ENCODE results near the gene APOL4.
"Not testable (repeated sequence)": the region's sequence is repeated elsewhere in the genome, so short reads cannot be mapped to it uniquely, and the experiment has no call there.

APOL4 gene

DNA sequence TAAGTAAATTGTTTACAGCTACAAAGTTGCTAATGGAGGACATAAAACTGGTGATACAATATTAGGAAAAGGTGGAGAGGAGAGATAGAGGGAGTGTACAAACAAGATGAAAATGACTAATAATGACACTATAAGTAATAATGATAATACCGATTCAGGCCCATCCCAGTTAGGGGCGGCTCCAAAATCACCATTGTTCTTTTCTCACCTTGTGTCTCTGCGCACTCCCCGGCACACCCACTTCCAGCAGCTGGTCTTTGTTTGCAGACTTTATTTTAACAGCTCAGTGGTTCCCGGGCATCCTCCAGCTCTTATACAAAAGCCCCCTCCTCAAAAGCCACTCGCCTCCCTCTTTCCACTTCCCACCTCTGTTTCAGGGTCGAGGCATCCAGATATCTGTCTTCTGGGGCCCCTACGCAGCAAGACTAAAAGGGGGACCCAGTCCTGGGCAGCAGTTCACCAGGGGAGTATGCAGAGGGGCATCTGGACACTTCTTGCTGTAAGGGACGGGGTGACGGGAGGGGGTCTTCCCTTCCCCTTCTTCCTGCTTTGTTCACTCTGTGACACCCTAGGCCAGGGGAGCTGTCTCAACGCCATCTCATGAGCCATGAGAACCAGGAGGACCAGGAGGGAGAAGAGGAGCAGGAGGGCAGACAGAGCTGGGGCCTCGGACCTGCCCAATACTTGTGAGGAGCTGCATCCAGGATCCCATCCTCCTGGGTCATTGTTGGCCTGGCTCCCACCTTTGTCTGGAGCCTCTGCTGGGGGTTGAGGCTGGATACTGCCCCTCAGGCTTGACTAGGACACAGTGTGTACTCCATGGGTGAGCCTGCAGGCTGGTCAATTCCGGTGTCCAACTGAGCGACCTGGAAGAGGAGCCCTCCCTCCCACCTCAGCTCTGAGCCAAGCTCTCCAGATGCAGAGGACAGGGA is 35.0 kb upstream of the APOL4 start:
- H3K4me3 ChIP-seq (ENCODE audit: low read length) = no peak overlapping the region

DNA sequence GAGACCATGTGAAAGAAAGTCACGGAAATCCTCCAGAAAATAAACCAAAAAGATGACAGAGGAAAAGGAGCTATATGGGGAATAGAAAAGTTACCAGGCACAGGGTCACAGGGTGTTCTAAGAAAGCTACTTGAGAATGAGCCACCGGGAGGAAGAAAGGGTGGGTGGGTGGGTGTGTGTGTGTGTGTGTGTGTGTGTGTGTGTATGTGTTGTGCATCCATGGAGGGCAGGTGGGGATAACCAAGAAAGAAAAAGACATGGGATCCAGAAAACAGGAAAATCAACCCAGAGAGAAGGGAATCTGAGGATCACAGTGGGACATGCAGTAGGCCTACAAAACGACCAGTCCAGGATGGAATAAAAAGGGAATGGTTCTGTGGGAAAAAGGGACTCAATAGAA is 34.0 kb upstream of the APOL4 start:
- no peak overlapping the region for H3K4me3 ChIP-seq (ENCODE audit: low read length)
- TF ChIP-seq ZNF274 (IDR thresholded peaks at IDR 0.05; ENCODE audit: low read depth, low read length) = no peak

More for the DNA sequence above, 35.0 kb upstream of the APOL4 start:
- no peak for TF ChIP-seq ZNF274 (IDR thresholded peaks at IDR 0.05; ENCODE audit: low read depth, low read length)

DNA sequence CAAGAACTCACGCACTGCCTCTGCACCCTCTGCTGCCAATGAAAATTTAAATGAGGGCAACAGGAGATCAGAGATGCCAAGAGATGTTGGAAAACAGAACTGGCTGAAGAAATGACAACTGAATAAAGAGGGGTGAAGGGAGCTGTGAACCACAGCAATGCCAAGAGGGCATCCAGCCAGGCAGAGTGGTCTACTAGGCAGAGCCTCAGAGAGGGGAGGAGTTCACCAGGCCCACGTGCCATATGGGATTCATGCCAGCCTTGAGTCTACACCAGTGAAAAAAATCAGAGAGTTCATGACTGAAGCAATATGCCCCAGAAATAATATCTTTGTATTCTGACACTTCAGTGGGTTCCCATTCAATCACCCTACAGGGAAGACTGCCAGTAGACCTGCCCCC is 33.3 kb upstream of the APOL4 start:
- no peak for TF ChIP-seq ZNF274 (IDR thresholded peaks at IDR 0.05; ENCODE audit: low read depth, low read length)
- no peak overlapping the region for H3K4me3 ChIP-seq (ENCODE audit: low read length)

DNA sequence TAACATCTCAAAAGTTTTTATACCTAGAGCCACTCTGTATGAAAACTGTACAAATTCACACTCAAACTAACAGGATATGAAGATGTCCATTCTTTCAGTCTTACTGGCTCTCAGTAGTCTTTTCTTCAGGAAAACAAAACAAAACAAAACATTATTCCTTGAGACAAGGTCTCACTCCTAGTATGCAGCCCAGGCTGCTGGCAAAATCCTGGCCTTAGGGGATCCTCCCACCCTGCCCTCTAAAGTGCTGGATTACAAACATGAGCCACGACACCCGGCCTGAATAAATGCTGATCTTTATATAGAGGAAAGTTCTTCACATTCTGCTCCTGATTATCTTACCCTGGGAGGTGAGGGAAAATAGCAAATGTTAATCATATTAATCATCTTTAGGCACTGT is 32.6 kb upstream of the APOL4 start:
- no peak for TF ChIP-seq ZNF274 (IDR thresholded peaks at IDR 0.05; ENCODE audit: low read depth, low read length)
- H3K4me3 ChIP-seq (ENCODE audit: low read length) = no peak overlapping the region

DNA sequence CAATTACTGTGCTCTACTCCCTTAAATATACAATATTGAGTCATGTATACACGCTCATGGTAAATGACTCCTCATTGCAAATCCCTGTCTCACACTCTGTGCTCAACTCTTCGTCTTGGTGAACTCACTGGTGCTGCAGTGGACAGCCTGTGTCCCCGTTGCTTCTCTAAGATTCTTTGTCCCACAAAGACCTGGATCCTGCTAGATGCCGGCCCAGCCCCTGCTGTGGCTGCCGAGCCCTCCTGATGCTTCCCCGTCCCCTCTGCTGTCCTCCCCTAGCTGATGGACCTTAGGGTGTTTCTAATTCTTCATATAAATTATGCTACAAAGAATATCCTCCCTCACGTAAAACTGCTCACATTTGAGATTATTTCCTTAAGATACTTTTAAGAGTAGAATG is 32.2 kb upstream of the APOL4 start:
- TF ChIP-seq ZNF274 (IDR thresholded peaks at IDR 0.05; ENCODE audit: low read depth, low read length) = no peak
- H3K4me3 ChIP-seq (ENCODE audit: low read length) = no peak overlapping the region

DNA sequence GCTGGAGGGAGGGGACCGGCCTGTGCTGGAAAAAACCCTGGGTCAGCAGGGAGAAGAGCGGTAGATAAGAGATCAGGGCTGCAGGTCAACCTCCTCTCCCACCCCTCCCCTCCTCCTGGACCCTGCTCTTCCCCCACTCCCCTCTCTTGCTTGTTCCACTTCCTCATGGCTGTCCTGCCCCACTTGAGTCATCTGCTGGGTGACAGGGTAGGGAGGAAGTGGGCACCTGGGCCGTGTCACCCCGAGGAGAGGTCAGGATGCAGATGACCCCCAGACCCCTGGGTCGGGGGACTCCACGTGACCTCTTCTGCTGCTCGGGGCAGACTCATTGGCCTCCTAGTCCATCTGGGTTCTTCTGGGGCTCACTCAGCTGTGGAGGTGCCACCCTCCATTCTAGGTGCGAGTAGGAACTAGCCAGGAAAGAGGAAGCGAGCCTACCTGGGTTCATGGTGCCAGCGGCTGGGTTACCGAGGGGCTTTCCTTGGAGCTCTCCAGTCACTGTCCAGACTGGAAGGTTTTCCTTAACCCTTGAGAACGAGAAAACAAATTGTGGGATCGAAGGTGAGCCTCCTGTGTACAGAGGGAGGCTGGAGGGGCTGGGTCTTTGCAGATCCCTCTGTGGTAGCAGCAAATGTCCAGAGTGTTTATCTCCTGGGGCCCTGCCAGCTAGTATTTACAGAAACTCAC is 31.2 kb upstream of the APOL4 start:
- no peak overlapping the region for H3K4me3 ChIP-seq (ENCODE audit: low read length)
- no peak for TF ChIP-seq ZNF274 (IDR thresholded peaks at IDR 0.05; ENCODE audit: low read depth, low read length)

DNA sequence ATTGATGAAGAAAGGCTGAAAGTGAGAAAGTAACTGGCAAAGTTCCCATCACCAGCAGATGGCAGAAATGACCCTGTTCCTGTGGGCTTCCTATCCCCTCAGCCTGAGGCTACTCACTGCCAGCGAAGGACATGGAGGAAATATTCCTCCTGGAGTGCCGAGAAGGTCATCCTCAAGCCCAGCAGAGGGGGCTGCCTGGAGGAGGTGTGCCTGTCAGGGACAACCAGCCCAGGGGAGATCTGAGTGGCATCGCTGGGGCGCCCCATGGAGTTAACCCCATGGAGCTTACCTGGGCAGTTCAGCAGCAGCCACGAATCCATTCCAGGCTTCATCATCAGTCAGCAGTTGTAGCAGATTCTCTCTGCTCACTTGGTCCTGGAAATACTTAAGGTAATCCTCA is 29.4 kb upstream of the APOL4 start:
- H3K4me3 ChIP-seq (ENCODE audit: low read length) = not testable (repeated sequence)

DNA sequence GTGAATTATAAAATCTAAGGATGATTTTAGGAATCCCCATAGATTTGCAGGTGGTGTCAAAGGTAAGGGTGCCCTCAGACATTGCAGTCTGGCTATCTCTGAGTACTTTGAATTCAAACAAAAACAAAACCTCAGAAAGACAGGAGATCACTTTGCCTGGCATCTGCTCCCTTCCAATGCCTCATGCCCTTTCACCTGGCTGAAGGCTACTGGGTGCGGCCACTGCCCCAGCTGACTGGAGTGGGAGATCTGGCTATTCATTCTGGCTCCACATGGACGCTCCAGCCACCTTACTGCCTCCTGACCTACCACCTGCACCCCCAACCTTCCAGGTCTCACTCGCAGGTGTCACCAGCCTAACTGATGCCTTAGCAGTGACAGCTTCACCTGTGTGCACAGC is 28.0 kb upstream of the APOL4 start:
- H3K4me3 ChIP-seq (ENCODE audit: low read length) = not testable (repeated sequence)

DNA sequence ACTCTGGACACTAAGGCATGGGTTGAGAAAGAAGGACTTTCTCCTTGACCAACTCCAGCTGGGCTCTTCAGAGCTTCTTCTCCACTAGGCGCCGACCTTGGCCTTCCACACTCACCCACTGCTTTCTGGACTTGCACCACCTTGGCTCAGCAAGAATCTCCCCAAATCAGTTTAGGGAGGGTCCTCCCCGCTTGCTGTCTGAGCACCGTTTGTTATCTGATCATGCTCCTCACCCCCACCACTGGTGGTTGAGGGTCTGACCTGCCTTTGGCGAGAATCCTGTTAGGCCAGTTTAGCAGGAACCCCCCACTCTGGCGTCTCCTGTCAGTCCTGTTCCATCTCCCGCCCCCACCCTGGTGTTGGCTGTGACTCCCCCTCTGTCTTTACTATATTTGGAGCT is 27.3 kb upstream of the APOL4 start:
- no peak overlapping the region for H3K4me3 ChIP-seq (ENCODE audit: low read length)
- TF ChIP-seq ZNF274 (IDR thresholded peaks at IDR 0.05; ENCODE audit: low read depth, low read length) = no peak

DNA sequence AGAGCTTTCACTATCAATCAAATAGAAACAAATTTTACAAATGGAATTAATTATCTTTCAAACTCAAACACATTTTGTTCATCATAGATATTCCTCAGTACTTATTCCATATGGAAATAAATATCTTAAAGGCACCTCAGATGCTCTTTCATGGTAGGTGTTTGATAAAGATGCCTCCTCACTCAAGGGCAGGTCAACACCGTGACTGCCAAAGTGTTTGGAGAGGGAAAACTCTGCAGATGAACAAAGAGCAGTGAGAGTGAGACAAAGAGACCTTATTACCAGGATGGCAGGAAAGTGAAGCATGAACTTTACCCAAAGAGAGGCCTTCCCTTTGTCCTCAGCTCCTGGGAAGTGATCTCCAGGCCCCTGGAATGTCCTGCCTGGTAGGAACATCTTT is 26.8 kb upstream of the APOL4 start:
- not testable (repeated sequence) for H3K4me3 ChIP-seq (ENCODE audit: low read length)

DNA sequence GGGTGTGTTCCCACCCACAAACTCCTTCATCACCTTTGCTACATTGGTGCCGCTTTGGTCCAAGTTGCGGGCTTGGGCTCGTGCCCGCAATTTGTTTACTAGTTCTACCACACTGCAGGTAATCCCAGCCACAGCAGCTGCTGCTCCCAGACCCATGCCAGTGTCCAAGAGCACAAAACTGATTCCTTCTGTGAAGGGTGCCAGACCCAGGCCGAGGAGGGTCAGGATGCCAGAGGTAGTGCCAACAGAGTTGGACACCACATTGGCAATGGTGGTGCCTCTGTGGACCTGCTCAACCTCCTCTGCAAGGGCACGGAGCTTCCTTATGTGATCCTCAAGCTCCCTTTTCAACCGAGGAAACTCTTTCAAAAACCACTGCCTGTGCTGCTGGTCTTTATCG is 26.2 kb upstream of the APOL4 start:
- no peak for TF ChIP-seq ZNF274 (IDR thresholded peaks at IDR 0.05; ENCODE audit: low read depth, low read length)
- H3K4me3 ChIP-seq (ENCODE audit: low read length) = no peak overlapping the region

DNA sequence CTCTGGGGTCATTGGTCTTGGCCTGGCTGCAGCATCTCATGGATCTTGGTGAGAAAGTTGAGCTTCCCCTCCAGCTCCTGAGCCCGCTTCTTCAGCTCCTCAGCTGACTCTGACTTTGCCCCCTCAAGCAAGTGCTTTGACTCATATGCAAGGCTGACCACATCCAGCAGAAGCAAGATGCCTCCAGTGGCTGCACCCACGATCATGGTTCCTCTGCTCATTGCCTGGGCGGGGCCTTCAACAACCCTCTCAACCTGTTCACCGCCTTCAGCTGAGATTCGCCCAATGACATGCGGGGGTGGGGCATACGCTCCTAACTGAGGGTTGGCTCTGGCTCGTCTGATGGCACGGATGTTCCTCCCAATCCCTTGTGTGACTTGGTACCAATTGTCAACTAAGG is 25.8 kb upstream of the APOL4 start:
- TF ChIP-seq ZNF274 (IDR thresholded peaks at IDR 0.05; ENCODE audit: low read depth, low read length) = no peak
- H3K4me3 ChIP-seq (ENCODE audit: low read length) = no peak overlapping the region

DNA sequence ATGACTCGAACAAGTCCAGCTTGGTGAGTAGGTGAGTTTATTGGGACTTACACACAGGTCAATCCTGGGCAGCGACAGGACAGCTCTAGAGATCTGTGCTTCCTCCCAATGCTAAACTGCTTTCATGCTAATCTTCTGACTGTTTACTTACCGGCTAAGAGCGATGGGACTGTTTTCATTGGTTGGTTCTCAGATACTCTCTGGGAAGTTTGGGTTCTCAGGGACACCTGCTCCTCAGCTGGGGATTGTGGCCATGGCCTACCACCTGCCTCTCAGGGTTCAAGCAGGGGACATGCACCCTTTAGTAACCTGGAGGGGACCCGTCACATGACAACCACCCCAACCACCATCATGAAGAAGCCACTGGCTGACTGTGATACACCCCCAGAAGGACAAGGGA is 24.6 kb upstream of the APOL4 start:
- TF ChIP-seq ZNF274 (IDR thresholded peaks at IDR 0.05; ENCODE audit: low read depth, low read length) = no peak
- H3K4me3 ChIP-seq (ENCODE audit: low read length) = no peak overlapping the region

DNA sequence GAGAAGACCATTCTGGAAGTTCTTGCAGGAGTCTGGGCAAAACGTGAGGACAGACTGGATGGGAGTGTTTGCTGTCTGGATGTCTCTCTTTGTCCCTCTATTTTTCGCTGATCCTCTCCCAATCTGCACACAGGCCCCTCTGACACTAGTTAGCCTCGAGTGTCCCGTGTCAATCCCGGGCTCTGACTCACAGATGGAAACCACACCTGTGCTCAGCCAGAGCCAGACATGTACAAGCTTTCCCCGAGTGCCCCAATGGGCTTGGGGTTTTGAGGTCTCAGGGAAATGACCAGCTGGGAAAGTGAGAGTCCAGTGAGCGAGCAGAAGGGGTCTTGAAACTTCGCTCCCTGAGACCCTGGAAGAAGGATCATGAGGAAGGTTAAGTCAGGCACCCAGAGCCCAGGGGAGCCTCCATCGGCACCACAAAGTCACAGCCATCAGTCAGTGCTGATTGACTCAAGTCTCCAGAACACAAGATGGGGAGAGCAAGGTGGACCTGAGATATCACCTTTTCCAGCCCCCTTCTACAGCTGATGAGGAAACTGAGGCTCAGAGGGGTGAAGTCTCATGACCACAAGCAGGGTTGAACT is 23.8 kb upstream of the APOL4 start:
- no peak overlapping the region for H3K4me3 ChIP-seq (ENCODE audit: low read length)
- no peak for TF ChIP-seq ZNF274 (IDR thresholded peaks at IDR 0.05; ENCODE audit: low read depth, low read length)

DNA sequence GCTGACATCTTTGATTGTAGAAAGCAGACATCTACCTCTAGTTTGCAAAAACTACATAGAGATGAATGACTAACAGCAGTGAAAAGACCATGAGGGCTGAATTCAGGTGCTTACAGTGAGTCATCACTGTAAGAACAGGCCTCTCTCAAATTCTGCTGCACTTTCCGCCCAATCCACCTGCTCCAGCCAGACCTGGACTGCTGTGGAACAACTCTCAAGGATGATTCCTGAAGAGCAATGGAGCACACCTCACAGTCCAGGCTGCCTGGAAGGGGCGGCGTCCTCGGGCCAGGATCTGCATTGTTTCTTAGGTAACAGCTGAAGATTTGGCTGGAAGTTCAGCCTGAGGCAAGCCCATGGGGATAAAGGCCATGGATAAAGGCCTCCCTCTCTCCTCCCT is 22.6 kb upstream of the APOL4 start:
- H3K4me3 ChIP-seq (ENCODE audit: low read length) = no peak overlapping the region
- no peak for TF ChIP-seq ZNF274 (IDR thresholded peaks at IDR 0.05; ENCODE audit: low read depth, low read length)

Data from GM08714 (cell line).